Measurements from ENCODE around the gene ZFHX3. TPM values are rescaled to one million over a fixed set of nuclear protein-coding genes. Genes with fewer than 3 reads are reported as not detected.

Gene ZFHX3
- total and polyA plus RNA-seq, 9 of the 15 experiments (the other 6 are each of a cell fraction or from before 2014, with no cell fraction given), result 0.01 to 0.23 (median 0.06) TPM; not detected in 4

DNA sequence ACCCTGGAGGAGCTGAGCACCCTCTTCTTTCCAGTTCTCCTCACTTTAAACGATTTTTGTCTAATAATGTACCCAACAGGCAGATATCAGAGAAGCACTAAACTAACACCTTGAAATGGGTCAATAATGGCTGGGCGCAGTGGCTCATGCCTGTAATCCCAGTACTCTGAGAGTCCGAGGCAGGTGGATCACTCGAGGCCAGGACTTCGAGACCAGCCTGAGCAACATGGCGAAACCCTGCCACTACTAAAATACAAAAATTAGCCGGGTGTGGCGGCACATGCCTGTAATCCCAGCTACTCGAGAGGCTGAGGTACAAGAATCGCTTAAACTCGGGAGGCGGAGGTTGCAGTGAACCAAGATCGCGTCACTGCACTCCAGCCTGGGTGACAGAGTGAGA is 57.4 kb downstream of the ZFHX3 start:
- no peaks in the 10 kb centered on the region for H3K79me2 ChIP-seq (ENCODE audit: control insufficient read depth, insufficient read depth, low read length)
- WGBS (ENCODE audit: insufficient coverage, low coverage, missing lambda C conversion rate), result under 1% methylated on average over 14 of the region's 14 CpGs
- H3K9me3 ChIP-seq (replicated peaks; ENCODE audit: control insufficient read depth, insufficient read depth, low read depth, low read length), result no peaks in the 10 kb centered on the region
- CTCF ChIA-PET (ENCODE audit: low intra/inter-chr PET ratio), result no interaction called here
- no peaks in the 10 kb centered on the region for H4K20me1 ChIP-seq (replicated peaks; ENCODE audit: control insufficient read depth, insufficient read depth, low read length)
- no peak for ATAC-seq
- peaks cover 24 to 75% of the 10 kb centered on the region in 2 experiments; a peak in 4 of 5 replicates for H3K27me3 ChIP-seq (ENCODE audit: control insufficient read depth in 2 of 2, insufficient read depth in 2 of 2, low read length in 2 of 2)
- no peak for FAIRE-seq
- intact Hi-C loops (cut with micrococcal nuclease), result no loop called here
- BruUV-seq (replicated peaks), result no TSS peak
- H2AFZ ChIP-seq (ENCODE audit: low read depth, low read length), result no peak overlapping the region
- in situ Hi-C loops (cut with MboI), result no loop called here
- no peaks in the 10 kb centered on the region; a peak in 1 of 5 replicates for H3K4me1 ChIP-seq (replicated peaks in 1 of 2; ENCODE audit: control insufficient read depth in 2 of 2, insufficient read depth in 2 of 2, low read length in 2 of 2)
- H3K36me3 ChIP-seq (ENCODE audit: control insufficient read depth, insufficient read depth, low read length), result no peaks in the 10 kb centered on the region
- POLR2A ChIA-PET, result no interaction called here
- H3K9ac ChIP-seq (ENCODE audit: insufficient read depth in 1 of 2, low read depth in 2 of 2, low read length in 2 of 2), result no peak overlapping the region
- no peaks in the 10 kb centered on the region for H3K9me1 ChIP-seq (ENCODE audit: control insufficient read depth, insufficient read depth, low read length)
- no peak overlapping the region for H3K4me3 ChIP-seq
- DNase-seq (ENCODE audit: extremely low read depth in 1 of 4, low spot score in 3 of 4), result no peak
- H3K4me2 ChIP-seq (ENCODE audit: insufficient read depth, low read length), result no peak overlapping the region
- H3K27ac ChIP-seq (ENCODE audit: extremely low read depth, low read depth, low read length), result no peak overlapping the region
- no peak for TF ChIP-seq HDAC8 (tag; IDR thresholded peaks at IDR 0.05)
- TF ChIP-seq ILF3 (IDR thresholded peaks at IDR 0.05; ENCODE audit: borderline replicate concordance), result no peak
- TF ChIP-seq PRPF4 (IDR thresholded peaks at IDR 0.05; ENCODE audit: insufficient read depth, low read depth, low read length, poor library complexity, severe bottlenecking), result no peak
- TF ChIP-seq RBM15 (IDR thresholded peaks at IDR 0.05; ENCODE audit: insufficient read depth, low read length), result no peak
- TF ChIP-seq ERF (CRISPR knock-in tag; IDR thresholded peaks at IDR 0.05), result no peak
- TF ChIP-seq EZH2 (IDR thresholded peaks at IDR 0.05; ENCODE audit: borderline replicate concordance, low read depth, low read length), result no peak
- no peak for TF ChIP-seq TARDBP (IDR thresholded peaks at IDR 0.05)
- no peak for TF ChIP-seq KLF1 (tag; IDR thresholded peaks at IDR 0.05)
- no peak for TF ChIP-seq NR3C1 (CRISPR knock-in tag; IDR thresholded peaks at IDR 0.05)
- TF ChIP-seq MCM5 (IDR thresholded peaks at IDR 0.05; ENCODE audit: low read depth), result no peak
- TF ChIP-seq ZBTB33 (CRISPR knock-in tag; IDR thresholded peaks at IDR 0.05), result no peak
- no peak for TF ChIP-seq SP1 (CRISPR knock-in tag; IDR thresholded peaks at IDR 0.05)
- TF ChIP-seq, protein P1, sequence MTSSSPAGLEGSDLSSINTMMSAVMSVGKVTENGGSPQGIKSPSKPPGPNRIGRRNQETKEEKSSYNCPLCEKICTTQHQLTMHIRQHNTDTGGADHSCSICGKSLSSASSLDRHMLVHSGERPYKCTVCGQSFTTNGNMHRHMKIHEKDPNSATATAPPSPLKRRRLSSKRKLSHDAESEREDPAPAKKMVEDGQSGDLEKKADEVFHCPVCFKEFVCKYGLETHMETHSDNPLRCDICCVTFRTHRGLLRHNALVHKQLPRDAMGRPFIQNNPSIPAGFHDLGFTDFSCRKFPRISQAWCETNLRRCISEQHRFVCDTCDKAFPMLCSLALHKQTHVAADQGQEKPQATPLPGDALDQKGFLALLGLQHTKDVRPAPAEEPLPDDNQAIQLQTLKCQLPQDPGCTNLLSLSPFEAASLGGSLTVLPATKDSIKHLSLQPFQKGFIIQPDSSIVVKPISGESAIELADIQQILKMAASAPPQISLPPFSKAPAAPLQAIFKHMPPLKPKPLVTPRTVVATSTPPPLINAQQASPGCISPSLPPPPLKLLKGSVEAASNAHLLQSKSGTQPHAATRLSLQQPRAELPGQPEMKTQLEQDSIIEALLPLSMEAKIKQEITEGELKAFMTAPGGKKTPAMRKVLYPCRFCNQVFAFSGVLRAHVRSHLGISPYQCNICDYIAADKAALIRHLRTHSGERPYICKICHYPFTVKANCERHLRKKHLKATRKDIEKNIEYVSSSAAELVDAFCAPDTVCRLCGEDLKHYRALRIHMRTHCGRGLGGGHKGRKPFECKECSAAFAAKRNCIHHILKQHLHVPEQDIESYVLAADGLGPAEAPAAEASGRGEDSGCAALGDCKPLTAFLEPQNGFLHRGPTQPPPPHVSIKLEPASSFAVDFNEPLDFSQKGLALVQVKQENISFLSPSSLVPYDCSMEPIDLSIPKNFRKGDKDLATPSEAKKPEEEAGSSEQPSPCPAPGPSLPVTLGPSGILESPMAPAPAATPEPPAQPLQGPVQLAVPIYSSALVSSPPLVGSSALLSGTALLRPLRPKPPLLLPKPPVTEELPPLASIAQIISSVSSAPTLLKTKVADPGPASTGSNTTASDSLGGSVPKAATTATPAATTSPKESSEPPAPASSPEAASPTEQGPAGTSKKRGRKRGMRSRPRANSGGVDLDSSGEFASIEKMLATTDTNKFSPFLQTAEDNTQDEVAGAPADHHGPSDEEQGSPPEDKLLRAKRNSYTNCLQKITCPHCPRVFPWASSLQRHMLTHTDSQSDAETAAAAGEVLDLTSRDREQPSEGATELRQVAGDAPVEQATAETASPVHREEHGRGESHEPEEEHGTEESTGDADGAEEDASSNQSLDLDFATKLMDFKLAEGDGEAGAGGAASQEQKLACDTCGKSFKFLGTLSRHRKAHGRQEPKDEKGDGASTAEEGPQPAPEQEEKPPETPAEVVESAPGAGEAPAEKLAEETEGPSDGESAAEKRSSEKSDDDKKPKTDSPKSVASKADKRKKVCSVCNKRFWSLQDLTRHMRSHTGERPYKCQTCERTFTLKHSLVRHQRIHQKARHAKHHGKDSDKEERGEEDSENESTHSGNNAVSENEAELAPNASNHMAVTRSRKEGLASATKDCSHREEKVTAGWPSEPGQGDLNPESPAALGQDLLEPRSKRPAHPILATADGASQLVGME (CRISPR knock-in tag; IDR thresholded peaks at IDR 0.05), result no peak

Measured in K562 (cell line).